Thyroid gland (tissue), 4 donors: ENCODE measurements around the gene RHO.

Experiments
- CTCF ChIP-seq, 6 experiments: fragments of 200-600 bp in 3 of 6; fragments of 450-650 bp in 3 of 6; sonication (generic) in 3 of 6; IDR thresholded peaks; one replicate each; pipeline ENCODE4 v1.5.1; 2016 to 2019; ENCODE audit warnings: antibody characterized with exemption in 6 of 6, mild to moderate bottlenecking in 2 of 6, inconsistent platforms in 1 of 6, moderate library complexity in 1 of 6
- POLR2A ChIP-seq, 2 donors: fragments of 450-650 bp; IDR thresholded peaks; one replicate each; pipeline ENCODE4 v1.6.1; 2017; ENCODE audit warnings: antibody characterized with exemption in 2 of 2, mild to moderate bottlenecking in 2 of 2, moderate library complexity in 1 of 2

GRCh38 chr3:129576514-129577352 is 48.3 kb downstream of the RHO start:
- TF ChIP-seq CTCF (IDR thresholded peaks at IDR 0.05) (no peak), POLR2A (IDR thresholded peaks at IDR 0.05) (no peak)
